Measurements from ENCODE around the gene LTBP1. TPM values are rescaled to one million over a fixed set of nuclear protein-coding genes. Genes with fewer than 3 reads are reported as not detected.
"Not testable (repeated sequence)": the region's sequence is repeated elsewhere in the genome, so short reads cannot be mapped to it uniquely, and the experiment has no call there.

Gene LTBP1
- total RNA-seq, 3 donors from 2014 or later, result 13.3 to 18.7 (median 17.4) TPM

DNA sequence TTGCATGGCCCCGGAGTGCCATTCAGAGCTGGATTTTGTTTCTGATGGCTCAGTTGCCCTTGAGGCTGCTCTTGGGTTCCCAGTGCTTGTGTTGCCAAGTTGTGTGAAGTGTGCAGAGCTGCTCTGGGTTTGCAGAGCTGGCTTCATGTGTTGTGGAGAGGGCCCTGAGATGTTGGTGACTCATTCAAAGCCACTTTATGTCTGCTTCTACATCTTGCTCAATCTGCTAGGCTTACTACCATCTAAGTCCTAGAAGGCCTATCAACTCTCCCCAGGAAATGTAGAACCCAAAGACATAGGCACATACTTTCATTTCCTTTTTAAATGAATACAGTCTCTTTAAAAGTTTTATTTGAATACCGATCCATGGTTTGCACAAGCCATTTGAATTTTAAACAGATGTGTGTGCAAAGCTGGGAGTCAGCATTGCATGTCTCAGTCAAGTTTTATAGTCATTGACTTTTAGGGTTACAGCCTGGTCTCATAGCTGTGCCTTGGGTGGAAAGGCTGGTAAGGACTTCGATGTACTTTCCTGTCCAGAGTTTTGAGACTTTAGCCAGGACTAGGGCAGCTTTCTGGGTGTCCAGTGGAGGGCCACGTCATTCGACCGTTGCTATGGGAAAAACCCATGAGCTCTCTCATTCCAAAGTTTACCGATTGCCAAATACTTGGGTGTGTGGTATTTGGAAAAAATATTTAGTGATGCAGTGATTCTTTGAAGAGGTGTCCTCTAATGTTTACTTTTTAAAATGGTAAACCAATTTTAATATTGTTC is 105.0 kb downstream of the LTBP1 start:
- H3K4me3 ChIP-seq, result no peak overlapping the region
- intact Hi-C loops (cut with DNase I; ENCODE audit: low total_unique reads), result no loop called here
- no peak overlapping the region for H3K27ac ChIP-seq
- H3K4me1 ChIP-seq, result no peaks in the 10 kb centered on the region
- no peaks in the 10 kb centered on the region for H3K27me3 ChIP-seq
- TF ChIP-seq POLR2A (IDR thresholded peaks at IDR 0.05) (no peak), POLR2AphosphoS5 (IDR thresholded peaks at IDR 0.05) (no peak)
- TF ChIP-seq, protein P1, sequence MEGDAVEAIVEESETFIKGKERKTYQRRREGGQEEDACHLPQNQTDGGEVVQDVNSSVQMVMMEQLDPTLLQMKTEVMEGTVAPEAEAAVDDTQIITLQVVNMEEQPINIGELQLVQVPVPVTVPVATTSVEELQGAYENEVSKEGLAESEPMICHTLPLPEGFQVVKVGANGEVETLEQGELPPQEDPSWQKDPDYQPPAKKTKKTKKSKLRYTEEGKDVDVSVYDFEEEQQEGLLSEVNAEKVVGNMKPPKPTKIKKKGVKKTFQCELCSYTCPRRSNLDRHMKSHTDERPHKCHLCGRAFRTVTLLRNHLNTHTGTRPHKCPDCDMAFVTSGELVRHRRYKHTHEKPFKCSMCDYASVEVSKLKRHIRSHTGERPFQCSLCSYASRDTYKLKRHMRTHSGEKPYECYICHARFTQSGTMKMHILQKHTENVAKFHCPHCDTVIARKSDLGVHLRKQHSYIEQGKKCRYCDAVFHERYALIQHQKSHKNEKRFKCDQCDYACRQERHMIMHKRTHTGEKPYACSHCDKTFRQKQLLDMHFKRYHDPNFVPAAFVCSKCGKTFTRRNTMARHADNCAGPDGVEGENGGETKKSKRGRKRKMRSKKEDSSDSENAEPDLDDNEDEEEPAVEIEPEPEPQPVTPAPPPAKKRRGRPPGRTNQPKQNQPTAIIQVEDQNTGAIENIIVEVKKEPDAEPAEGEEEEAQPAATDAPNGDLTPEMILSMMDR (IDR thresholded peaks at IDR 0.05), result no peak
- no peaks in the 10 kb centered on the region for H3K36me3 ChIP-seq
- DNase-seq (ENCODE audit: low spot score in 2 of 2), result no peak
- no peaks in the 10 kb centered on the region for H3K9me3 ChIP-seq

DNA sequence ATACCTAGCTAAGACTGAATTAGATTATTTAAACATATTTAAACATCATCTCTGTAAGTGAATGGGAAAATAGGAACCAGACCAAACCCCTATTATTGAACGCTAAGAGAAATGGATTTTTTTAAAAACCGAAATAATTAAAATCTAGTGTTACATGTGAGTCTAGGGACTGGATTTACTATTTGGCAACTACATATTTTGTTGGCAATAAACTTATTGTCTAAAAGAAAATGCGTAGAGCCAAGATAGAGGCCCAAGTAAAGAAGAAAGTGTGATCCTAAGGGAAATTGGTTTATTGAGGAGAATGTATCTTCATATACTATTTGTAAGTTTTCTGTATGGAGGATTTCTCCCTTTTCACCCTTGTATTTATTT is 105.6 kb downstream of the LTBP1 start:
- no peaks in the 10 kb centered on the region for H3K4me1 ChIP-seq
- no peaks in the 10 kb centered on the region for H3K27me3 ChIP-seq
- TF ChIP-seq, protein P1 (IDR thresholded peaks at IDR 0.05), result no peak
- TF ChIP-seq POLR2A (IDR thresholded peaks at IDR 0.05), result no peak
- no peak for TF ChIP-seq POLR2AphosphoS5 (IDR thresholded peaks at IDR 0.05)
- H3K27ac ChIP-seq, result no peak overlapping the region
- H3K36me3 ChIP-seq, result no peaks in the 10 kb centered on the region
- DNase-seq (ENCODE audit: low spot score in 2 of 2), result no peak
- intact Hi-C loops (cut with DNase I; ENCODE audit: low total_unique reads), result no loop called here
- no peak overlapping the region for H3K4me3 ChIP-seq
- no peaks in the 10 kb centered on the region for H3K9me3 ChIP-seq

DNA sequence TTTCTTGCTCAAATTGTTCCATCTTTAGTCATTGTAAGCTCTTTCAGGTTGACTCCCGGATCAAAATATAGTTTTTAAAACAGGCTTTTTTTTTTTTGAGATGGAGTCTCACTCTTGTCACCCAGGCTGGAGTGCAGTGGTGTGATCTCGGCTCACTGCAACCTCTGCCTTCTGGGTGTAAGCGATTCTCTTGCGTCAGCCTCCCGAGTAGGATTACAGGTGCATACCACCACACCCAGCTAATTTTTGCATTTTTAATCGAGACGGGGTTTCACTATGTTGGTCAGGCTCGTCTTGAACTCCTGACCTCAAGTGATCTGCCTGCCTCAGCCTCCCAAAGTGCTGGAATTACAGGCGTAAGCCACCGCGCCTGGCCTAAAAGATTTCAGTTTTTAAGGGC is 106.0 kb downstream of the LTBP1 start:
- H3K4me3 ChIP-seq; H3K27ac ChIP-seq; H3K27me3 ChIP-seq; intact Hi-C loops (cut with DNase I; ENCODE audit: low total_unique reads); H3K36me3 ChIP-seq; DNase-seq (ENCODE audit: low spot score in 2 of 2); H3K4me1 ChIP-seq; H3K9me3 ChIP-seq: not testable (repeated sequence)

DNA sequence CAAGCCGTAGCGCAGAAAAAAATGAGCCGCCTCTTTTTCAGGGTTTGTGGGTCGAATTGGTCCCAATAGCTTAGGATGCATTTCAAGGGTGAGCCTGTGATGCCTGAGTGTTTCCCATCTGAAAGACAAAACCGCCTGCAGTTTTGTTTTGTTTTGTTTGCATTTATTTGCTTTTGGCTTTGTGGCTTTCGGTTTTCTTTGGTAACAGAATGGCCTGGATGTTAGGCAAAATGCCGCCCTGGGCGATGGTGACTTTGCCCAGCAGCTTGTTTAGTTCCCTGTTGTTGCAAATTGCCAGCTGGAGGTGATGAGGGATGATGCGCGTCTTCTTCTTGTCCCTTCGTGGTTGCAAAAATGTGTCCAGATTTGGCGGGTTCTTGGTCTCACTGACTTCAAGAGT is 109.4 kb downstream of the LTBP1 start:
- Histone ChIP-seq H3K36me3 (no peaks in the 10 kb centered on the region), H3K27me3 (no peaks in the 10 kb centered on the region), H3K4me1 (no peaks in the 10 kb centered on the region), H3K9me3 (no peaks in the 10 kb centered on the region), H3K27ac (no peak overlapping the region), H3K4me3 (no peak overlapping the region)
- TF ChIP-seq POLR2AphosphoS5 (IDR thresholded peaks at IDR 0.05), result no peak
- TF ChIP-seq POLR2A (IDR thresholded peaks at IDR 0.05), result no peak
- TF ChIP-seq, protein P1 (IDR thresholded peaks at IDR 0.05), result no peak
- no peak for DNase-seq (ENCODE audit: low spot score in 2 of 2)
- intact Hi-C loops (cut with DNase I; ENCODE audit: low total_unique reads), result no loop called here

DNA sequence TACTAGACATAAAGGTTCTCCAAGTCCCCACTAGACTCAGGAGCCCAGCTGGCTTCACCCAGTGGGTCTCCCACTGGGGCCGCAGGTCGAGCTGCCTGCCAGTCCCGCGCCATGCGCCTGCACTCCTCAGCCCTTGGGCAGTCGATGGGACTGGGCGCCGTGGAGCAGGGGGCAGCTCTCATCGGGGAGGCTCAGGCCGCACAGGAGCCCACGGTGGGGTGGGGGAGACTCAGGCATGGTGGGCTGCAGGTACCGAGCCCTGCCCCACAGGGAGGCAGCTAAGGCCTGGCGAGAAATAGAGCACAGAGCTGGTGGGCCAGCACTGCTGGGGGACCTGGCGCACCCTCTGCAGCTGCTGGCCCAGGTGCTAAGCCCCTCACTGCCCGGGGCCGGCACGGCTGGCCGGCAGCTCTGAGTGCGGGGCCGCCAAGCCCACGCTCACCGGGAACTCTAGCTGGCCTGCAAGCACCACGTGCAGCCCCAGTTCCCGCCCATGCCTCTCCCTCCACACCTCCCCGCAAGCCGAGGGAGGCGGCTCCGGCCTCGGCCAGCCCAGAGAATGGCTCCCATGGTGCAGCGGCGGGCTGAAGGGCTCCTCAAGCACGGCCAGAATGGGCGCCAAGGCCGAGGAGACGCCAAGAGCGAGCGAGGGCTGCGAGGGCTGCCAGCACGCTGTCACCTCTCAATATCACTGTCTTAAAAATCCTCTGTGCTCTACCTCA is 110.7 kb downstream of the LTBP1 start:
- H3K27ac ChIP-seq; H3K4me1 ChIP-seq; H3K36me3 ChIP-seq; H3K4me3 ChIP-seq; DNase-seq (ENCODE audit: low spot score in 2 of 2); intact Hi-C loops (cut with DNase I; ENCODE audit: low total_unique reads); H3K9me3 ChIP-seq; H3K27me3 ChIP-seq: not testable (repeated sequence)

DNA sequence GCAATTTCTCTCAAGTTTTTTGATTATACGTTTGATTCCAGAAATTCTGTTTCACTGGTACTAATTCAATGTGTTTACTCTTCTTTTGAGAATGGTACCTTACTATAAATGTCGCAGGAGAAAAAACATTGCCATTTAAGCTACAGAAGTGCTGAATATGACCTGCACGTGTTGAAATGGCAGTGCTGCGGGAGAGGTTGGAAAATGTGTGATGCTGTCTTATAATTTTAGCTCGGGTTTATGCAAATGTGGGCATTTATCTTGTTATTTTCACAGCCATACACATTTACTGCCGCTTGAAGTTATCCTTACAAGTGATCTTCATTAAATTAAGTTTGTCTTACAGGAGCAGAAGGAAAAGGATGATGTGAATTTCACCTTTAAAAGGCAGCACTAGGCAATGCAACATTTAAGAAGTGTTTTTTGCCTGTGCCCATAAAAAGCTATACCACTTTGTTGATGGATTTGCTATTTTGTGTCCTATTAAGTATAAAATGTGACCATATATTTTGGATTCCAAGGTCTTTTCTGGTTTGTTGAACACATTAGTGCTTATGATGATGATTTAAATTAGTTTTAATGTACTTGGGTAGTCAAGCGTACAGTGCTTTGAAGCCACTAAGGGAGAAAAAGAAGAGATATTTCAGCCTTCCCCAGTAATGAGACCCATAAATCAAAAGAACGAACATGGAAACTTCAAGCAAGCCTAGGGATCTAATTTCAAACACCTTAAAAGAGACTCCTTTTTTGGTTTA is 112.1 kb downstream of the LTBP1 start:
- TF ChIP-seq, protein P1 (IDR thresholded peaks at IDR 0.05), result no peak
- no peak for TF ChIP-seq POLR2AphosphoS5 (IDR thresholded peaks at IDR 0.05)
- no peak for TF ChIP-seq POLR2A (IDR thresholded peaks at IDR 0.05)
- no peaks in the 10 kb centered on the region for H3K36me3 ChIP-seq
- no peaks in the 10 kb centered on the region for H3K9me3 ChIP-seq
- intact Hi-C loops (cut with DNase I; ENCODE audit: low total_unique reads), result no loop called here
- no peaks in the 10 kb centered on the region for H3K27me3 ChIP-seq
- DNase-seq (ENCODE audit: low spot score in 2 of 2), result no peak
- no peak overlapping the region for H3K4me3 ChIP-seq
- H3K27ac ChIP-seq, result no peak overlapping the region
- H3K4me1 ChIP-seq, result no peaks in the 10 kb centered on the region

Measured in breast epithelium (tissue), 4 donors.